GDM1 (cell line): ENCODE measurements around the gene MKI67.
"Not testable (repeated sequence)": the region's sequence is repeated elsewhere in the genome, so short reads cannot be mapped to it uniquely, and the experiment has no call there.

ENCODE experiments used
- DNase-seq: peaks from one replicate; lab custom pipeline; 2025; lab: John Stamatoyannopoulos, UW

Gene MKI67

DNA sequence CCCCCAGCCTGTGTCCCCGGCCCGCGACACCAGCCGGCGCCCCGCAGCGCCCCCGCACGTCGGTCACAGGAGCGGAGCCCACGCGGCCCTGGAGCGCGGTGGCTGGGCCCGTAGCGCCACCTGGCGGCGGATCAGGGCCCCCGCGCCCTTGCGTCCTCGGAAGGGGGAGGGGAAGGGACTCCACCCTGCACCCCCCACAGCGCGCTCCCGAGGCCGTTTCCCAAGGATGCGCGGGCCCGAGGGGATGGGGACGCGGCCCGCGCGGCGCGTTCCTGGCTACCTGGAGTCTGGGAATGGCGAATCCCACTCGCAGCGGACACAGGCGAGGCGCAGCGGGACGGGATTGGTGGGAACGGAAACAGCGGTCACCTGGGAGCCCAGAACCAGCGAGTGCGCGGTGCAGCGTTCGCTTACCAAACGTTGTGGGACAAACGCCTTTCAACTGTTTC lies 23.8 kb upstream of the MKI67 start:
- peak; percentile 57 for DNase-seq

DNA sequence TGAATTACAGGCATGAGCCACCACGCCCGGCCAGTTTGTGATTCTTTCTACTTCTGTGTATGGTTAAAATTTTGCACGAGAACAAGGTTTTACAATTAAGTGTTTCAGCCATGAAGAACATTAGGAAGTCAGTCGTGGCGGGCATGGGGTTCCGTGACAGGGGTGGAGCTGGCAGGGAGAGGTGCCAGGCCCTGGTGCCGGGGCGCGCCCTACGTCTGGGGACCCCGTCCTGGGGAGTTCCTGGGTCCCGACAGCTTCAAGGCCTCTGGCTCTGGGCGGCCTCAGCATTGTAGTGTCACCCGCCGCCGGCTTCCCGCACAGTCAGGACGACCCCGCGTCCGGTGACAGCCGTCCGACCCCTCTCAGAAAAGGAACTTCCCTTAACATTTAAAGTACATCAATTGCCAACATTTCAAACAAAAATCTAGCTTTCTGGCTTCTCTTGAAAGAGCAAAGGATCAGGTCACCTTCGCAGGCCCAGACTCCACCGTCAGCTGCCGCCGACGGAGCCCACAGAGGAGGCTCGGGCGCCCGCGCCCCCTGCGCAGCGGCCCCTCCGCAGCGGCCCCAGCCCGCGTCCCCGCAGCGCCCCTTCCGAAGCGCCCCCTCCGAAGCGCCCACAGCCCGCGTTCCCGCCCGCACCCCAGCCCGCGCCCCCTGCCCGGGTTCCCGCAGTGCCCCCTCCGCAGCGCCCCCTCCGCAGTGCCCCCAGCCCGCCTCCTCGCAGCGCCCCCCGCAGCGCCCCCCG lies 23.2 kb upstream of the MKI67 start:
- DNase-seq = no peak

- DNase-seq = no peak
These were observed 21.4 kb upstream of the MKI67 start for GRCh38 chr10:128147669-128148068.

DNA sequence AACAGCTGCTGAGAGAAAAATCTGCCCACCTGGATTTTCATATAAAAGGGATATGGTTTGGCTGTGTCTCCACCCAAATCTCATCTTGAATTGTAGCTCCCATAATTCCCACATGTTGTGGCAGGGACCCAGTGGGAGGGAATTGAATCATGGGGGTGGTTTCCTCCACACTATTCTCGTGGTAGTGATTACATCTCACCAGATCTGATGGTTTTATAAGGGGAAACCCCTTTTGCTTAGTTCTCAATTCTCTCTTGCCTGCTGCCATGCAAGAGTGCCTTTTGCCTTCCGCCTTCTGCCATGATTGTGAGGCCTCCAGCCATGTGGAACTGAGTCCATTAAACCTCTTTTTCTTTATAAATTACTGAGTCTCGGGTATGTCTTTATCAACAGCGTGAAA lies 20.8 kb upstream of the MKI67 start:
- no peak for DNase-seq

DNA sequence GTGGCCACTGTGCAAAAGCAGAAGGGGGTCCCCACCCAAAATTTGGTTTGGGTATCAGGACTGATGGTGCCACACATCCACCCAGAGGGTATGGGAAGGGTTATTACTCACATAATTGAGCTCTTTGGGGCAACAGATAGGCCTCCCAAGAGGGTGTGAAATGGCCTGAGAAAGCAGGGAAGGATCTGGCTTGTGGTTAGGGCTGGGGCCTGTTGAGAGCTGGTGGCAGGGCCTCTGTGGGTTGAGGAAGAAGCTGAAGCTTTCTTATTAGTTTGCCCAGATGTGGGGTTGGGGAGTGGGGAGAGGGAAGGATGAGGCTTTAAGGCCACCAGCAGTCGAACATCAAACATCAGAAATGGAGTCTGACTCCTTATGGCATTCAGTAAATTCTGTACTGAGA lies 18.3 kb upstream of the MKI67 start:
- DNase-seq = peak; percentile 17

- no peak for DNase-seq
These were observed 17.3 kb upstream of the MKI67 start for GRCh38 chr10:128143531-128143930.

DNA sequence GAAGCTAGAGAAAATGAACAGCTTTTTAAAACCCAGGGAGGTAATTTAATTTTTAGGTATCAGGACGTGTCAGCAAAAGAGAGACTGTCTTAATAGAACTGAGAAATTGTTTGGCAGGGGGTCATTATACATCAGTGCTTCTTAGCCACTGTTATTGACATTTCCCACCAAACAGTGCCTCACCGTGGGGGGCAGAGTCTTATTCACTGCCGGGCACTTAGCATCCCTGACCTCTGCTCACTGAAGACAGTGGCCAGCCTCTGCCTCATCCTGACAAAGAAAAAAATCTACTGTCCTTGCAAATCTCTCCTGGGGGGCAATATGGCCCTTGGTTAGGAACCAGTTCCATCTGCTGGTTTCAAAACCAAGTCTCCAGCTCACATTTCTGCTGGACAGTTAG lies 14.2 kb upstream of the MKI67 start:
- DNase-seq = no peak

DNA sequence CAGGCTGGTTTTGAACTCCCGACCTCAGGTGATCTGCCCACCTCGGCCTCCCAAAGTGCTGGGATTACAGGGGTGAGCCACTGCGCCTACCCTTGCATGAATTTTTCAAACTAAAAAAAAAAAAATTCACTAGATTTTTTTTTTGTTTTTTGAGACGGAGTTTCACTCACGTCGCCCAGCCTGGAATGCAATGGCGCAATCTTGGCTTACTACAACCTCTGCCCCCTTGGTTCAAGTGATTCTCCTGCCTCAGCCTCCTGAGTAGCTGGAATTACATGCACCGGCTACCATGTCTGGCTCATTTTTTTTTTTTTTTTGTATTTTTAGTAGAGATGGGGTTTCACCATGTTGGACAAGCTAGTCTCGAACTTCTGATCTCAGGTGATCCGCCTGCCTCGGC lies 12.2 kb upstream of the MKI67 start:
- DNase-seq = not testable (repeated sequence)

DNA sequence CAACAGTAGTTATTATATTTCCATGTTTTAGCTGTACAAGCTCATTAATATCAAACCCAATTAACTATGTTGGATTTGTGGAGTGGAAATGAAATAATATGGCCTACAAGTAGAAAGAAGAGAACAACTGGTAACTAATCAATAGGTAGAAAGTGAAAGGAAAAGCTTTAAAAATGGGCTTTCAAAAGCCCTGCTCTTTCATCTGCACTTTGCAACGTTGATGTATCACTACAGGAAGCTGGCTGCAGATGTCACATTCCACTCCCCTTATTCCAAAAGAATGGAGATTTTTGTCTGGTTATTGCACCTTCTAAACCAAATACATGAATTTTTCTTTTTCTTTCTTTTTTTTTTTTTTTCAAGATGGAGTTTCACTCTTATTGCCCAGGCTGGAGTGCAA lies 11.7 kb upstream of the MKI67 start:
- DNase-seq = no peak

DNA sequence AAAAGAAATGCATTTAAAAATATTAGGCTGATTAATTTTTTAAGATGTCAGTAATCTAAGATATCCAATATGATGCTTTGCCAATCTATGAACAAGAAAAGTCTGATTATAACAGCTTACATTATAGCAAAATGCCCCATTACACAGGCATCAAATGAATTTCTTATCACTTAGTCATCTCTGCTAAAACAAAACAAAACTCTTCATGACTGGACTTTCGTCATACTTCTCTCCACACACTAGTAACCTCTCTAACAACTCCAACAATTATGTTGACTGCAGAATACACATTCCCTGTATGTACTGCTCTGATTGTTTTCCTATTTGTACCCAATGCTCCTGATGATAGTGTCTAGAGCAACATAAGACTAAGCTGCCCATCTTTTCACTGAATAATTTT lies 3.8 kb upstream of the MKI67 start:
- DNase-seq = no peak

DNA sequence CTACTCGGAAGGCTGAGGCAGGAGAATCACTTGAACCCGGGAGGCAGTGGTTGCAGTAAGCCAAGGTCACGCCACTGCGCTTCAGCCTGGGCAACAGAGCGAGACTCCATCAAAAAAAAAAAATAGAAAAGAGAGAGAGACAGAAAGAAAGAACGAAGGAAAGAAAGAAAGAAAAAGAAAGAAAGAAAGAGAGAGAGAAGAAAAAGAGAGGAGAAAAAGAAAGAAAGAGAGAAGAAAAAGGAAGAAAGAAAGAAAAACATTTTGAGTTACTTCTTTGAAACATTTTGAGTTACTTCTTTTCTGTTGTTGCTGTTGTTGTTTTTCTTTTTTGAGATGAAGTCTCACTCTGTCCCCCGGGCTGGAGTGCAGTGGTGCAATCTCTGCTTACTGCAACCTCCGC lies 2.4 kb upstream of the MKI67 start:
- DNase-seq = no peak

GRCh38 chr10:128125416-128125943 lies 743 bp downstream of the MKI67 start:
- no peak for DNase-seq

DNA sequence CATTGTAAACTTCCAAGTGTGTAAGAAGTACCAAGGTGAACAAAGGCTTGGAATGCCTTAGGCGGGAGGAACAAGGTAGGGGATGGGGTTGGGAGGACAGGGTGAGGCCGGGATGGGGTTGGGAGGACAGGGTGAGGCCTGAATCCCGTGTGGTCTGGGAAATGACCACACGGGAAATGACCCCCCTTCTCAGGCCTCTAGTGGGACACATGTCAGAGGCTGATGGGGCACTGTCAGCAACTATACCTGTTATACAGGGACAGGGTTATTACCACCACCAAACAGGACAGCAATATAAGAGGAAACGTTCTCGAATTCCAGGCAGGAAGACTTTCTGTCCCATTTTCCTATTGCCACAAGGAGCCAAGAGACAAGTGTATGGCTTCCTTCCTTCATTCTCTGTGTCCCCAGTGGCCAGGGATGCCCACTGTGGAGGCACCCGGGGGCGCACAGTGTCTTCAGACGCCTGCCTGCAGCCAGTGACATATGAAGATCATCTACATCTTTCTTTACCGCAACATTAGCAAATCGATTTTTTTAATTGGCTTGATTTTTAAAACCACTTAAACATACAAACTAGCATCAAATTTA lies 1.3 kb downstream of the MKI67 start:
- DNase-seq = no peak

- no peak for DNase-seq
These were observed 2.4 kb downstream of the MKI67 start for GRCh38 chr10:128123846-128124245.

GRCh38 chr10:128122931-128123330 lies 3.3 kb downstream of the MKI67 start:
- no peak for DNase-seq

- DNase-seq = no peak
These were observed 4.3 kb downstream of the MKI67 start for GRCh38 chr10:128121750-128122412.

DNA sequence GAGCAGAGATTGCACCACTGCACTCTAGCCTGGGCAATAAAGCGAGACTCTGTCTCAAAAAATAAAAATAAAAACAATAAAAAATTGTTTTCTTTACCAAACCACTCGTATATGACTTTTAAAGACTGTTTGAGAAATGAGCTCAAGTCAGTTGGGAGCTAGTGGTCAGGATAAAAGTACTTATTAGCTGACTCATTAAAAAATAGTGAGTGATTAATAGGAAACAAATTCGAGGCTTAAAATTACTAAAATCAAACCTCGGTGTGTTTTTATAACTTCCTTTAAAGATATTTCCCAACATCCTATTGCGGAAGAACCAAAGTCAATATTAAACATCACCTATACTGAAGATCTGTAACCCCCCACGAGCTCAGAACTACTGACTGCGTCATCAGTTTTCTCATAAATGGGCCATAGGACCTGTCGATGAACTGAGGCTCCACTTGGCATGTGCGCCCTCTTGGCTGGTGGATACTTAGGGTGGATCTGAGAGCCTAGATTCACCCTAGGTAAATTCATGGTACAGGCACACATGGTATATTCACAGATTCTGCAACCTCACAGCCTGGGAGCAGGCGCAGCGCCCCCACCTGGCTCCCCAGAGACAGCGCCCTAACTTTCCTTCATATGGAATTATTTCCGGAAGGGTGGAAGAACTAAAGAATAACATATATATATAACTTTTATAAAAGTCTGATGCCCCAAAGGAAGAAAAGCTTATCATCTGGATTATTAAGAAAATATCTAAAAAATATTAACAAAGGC lies 9.2 kb downstream of the MKI67 start:
- no peak for DNase-seq

DNA sequence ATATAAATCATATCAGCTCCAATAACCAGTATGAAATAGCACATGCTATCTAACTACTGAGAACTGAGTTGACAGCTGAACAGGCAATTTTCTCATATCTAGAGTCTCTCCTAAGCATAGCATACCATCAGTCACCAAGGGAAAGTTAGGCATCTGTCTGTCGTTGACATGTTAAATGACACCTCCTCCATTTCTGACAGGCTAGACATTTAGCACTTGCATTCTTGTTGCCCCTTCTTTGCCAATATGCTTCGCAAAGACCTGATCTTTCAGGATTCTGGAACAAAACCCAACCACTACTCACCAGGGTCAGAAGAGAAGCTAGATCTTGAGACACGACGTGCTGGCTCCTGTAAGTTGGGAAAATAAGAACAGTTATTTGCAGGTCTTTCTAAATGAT lies 10.0 kb downstream of the MKI67 start:
- DNase-seq = no peak

DNA sequence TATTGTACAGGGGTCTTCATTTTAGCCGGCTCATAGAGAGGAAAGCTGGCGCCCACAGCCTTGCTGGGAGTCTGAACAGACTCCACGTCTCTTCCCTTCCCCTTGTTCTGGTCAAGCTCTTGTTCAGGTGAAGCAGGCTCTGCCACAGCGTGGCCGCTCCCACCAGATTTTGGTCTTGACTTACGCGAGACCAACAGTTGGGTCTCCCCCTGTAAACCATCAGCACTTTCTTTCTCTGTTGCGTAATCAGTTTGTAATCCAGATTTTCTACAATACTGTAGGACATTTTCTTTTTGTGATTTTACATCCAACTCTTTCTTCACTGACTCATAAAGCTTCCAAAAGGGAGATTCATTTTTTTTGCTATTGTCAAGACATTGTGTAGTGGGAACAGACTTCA lies 10.9 kb downstream of the MKI67 start:
- DNase-seq = no peak

- no peak for DNase-seq
These were observed 11.3 kb downstream of the MKI67 start for GRCh38 chr10:128114901-128115300.

DNA sequence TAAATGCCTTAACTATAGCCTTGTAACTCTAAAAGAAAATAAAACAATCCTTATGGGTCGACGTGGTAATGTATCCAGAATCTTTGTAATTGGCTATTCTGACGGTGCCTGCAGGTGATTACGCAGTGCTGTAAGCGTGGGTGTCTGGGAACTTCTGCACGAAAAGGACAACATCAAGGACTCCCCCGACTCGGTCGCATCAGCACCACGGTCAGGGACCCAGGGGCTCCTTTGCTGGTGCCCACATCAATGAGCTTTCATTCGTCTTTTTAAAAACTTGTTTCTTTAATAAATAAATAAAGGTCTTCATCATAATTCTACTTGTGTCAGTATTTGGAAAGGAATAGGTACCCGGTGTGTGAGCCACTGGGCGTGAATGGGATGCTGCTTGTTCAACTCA lies 13.2 kb downstream of the MKI67 start:
- no peak for DNase-seq

- DNase-seq = no peak
These were observed 14.5 kb downstream of the MKI67 start for GRCh38 chr10:128111696-128112095.
